AG04449 (cell line): ENCODE data around the gene MYADM.

Source experiments
- CTCF ChIA-PET: fragments of 350-600 bp; formaldehyde crosslinking; extraction: SDS; loops from one replicate; lab custom pipeline; 2021; ENCODE audit warnings: antibody characterized with exemption; lab: Yijun Ruan, JAX
- POLR2A ChIA-PET: fragments of 400-600, 350-600 bp; formaldehyde crosslinking; extraction: SDS; loops from one replicate; lab custom pipeline; 2020; ENCODE audit warnings: antibody characterized with exemption, inconsistent platforms; lab: Yijun Ruan, JAX
- DNase-seq: peaks from one replicate; pipeline ENCODE4 v3.0.0-alpha.2; 2010; ENCODE audit warnings: low read depth, low spot score
- H3K4me3 ChIP-seq: 2 replicates; pipeline ENCODE4 v1.5.1; 2011; ENCODE audit warnings: low read depth, mild to moderate bottlenecking, control low read depth, low read length
- CTCF ChIP-seq: IDR thresholded peaks from one replicate; pipeline ENCODE4 v1.5.1; 2011; ENCODE audit warnings: mild to moderate bottlenecking, moderate library complexity, low read length, control low read depth, inconsistent platforms; ENCODE audit not compliant: insufficient read depth; ENCODE audit errors: missing control alignments

Gene MYADM

GRCh38 chr19:53892981-53893325 lies 25.3 kb downstream of the MYADM start:
- ChIA-PET POLR2A (no interaction called here), CTCF (no interaction called here)
- DNase-seq: no peak

GRCh38 chr19:53894707-53895106 lies 27.0 kb downstream of the MYADM start:
- CTCF ChIA-PET: interaction anchor here (1.1 kb wide), 1 partner anchor 12 kb away, joined by 4 read pairs; no protein-coding TSS in a partner anchor
- no peak for DNase-seq
- H3K4me3 ChIP-seq: no peak overlapping the region
- POLR2A ChIA-PET: no interaction called here
- TF ChIP-seq CTCF: no peak

More at GRCh38 chr19:53892981-53893325, 25.3 kb downstream of the MYADM start:
- TF ChIP-seq CTCF: no peak
- no peak overlapping the region for H3K4me3 ChIP-seq

GRCh38 chr19:53896682-53897081 lies 29.0 kb downstream of the MYADM start:
- TF ChIP-seq CTCF: no peak
- DNase-seq: no peak
- ChIA-PET CTCF (no interaction called here), POLR2A (no interaction called here)
- no peak overlapping the region for H3K4me3 ChIP-seq

GRCh38 chr19:53897459-53897858 lies 29.8 kb downstream of the MYADM start:
- ChIA-PET POLR2A (no interaction called here), CTCF (interaction anchor here (1.2 to 1.4 kb wide), 3 partner anchors 10 to 702 kb away, joined by 3 read pairs; no protein-coding TSS in a partner anchor)
- TF ChIP-seq CTCF: no peak
- no peak for DNase-seq
- no peak overlapping the region for H3K4me3 ChIP-seq

- no peak overlapping the region for H3K4me3 ChIP-seq
- no peak for DNase-seq
- POLR2A ChIA-PET: no interaction called here
- TF ChIP-seq CTCF: no peak
- CTCF ChIA-PET: interaction anchor here (1.2 to 1.4 kb wide), 3 partner anchors 9 to 703 kb away, joined by 3 read pairs; no protein-coding TSS in a partner anchor
These were observed 30.5 kb downstream of the MYADM start for GRCh38 chr19:53898166-53898565.

- ChIA-PET CTCF (interaction anchor here (0.6 to 1.4 kb wide), 3 partner anchors 15 to 1120 kb away, joined by 3 read pairs; no protein-coding TSS in a partner anchor), POLR2A (no interaction called here)
- H3K4me3 ChIP-seq: no peak overlapping the region
- DNase-seq: no peak
- TF ChIP-seq CTCF: no peak
These were observed 31.1 kb downstream of the MYADM start for GRCh38 chr19:53898636-53899341.
